A549 (cell line): ENCODE results near the gene CLEC2B. TPM values are rescaled to one million over a fixed set of nuclear protein-coding genes. Genes with fewer than 3 reads are reported as not detected.

ENCODE experiments used
- ATAC-seq, 2 experiments: fragments of 200-7000 bp in 1 of 2; fragments of >200 bp in 1 of 2; cut with Nextera tagmentation in 1 of 2; cut with Tn5 transposase in 1 of 2; 3 replicates each; pipeline versions ENCODE4 v1.8.0 to v1.9.1; 2018 to 2020; ENCODE audit warnings: mild to moderate bottlenecking in 1 of 2, moderate library complexity in 1 of 2
- CTCF ChIA-PET: fragments of 300-600 bp; sonication (Branson Sonifier 250); formaldehyde crosslinking; extraction: SDS; loops from one replicate; lab custom pipeline; 2021; ENCODE audit warnings: antibody characterized with exemption, inconsistent platforms; lab: Yijun Ruan, JAX
- POLR2A ChIA-PET: fragments of 350-600 bp; formaldehyde crosslinking; extraction: SDS; loops from one replicate; lab custom pipeline; 2021; ENCODE audit warnings: antibody characterized with exemption, inconsistent platforms; lab: Yijun Ruan, JAX
- DNase-seq, 2 experiments: peaks; one replicate each; pipeline versions ENCODE4 v3.0.0 to v3.0.0-alpha.2; 2011 to 2016; ENCODE audit warnings: low read depth in 1 of 2, low spot score in 1 of 2
- FAIRE-seq: peaks from 2 replicates; lab custom pipeline; 2011; peaks lifted over from hg19 to GRCh38; lab: Jason Lieb, UNC
- H3K27ac ChIP-seq, 2 experiments: fragments of >200 bp; sonication (Bioruptor Twin); formaldehyde crosslinking; 3 replicates each; pipeline ENCODE4 v1.5.1; 2016 to 2017
- H3K4me1 ChIP-seq: fragments of >200 bp; sonication (Bioruptor Twin); formaldehyde crosslinking; 3 replicates; pipeline ENCODE4 v1.6.1; 2016
- H3K4me2 ChIP-seq: fragments of >200 bp; sonication (Bioruptor Twin); formaldehyde crosslinking; 3 replicates; pipeline ENCODE4 v1.6.1; 2016
- H3K4me3 ChIP-seq: fragments of >200 bp; sonication (Bioruptor Twin); formaldehyde crosslinking; 3 replicates; pipeline ENCODE4 v1.5.1; 2016
- H3K9me3 ChIP-seq: fragments of >200 bp; sonication (Bioruptor Twin); formaldehyde crosslinking; 3 replicates; pipeline ENCODE4 v1.6.1; 2016
- CBX8 ChIP-seq: fragments of 200-600 bp; sonication (generic); IDR thresholded peaks from 2 replicates; pipeline ENCODE4 v1.6.1; 2016
- CHD4 ChIP-seq: fragments of 200-600 bp; sonication (generic); IDR thresholded peaks from 2 replicates; pipeline ENCODE4 v1.6.1; 2016; ENCODE audit warnings: antibody characterized with exemption, mild to moderate bottlenecking, borderline replicate concordance
- EP300 ChIP-seq, 2 experiments: fragments of >200 bp; sonication (Bioruptor Twin); formaldehyde crosslinking; IDR thresholded peaks; 2 replicates in 1 of 2; 3 replicates in 1 of 2; pipeline ENCODE4 v1.6.1; 2016 to 2017
- HMGXB4 ChIP-seq: fragments of 250-450 bp; sonication (Bioruptor Pico); IDR thresholded peaks from 2 replicates; pipeline ENCODE4 v1.5.0; 2021; ENCODE audit warnings: mild to moderate bottlenecking, moderate library complexity, borderline replicate concordance
- HOXA7 ChIP-seq: fragments of 250-450 bp; sonication (Bioruptor Pico); IDR thresholded peaks from 2 replicates; pipeline ENCODE4 v1.5.0; 2020; ENCODE audit warnings: mild to moderate bottlenecking, moderate library complexity
- HOXB5 ChIP-seq: fragments of 250-450 bp; sonication (Bioruptor Pico); IDR thresholded peaks from 2 replicates; pipeline ENCODE4 v1.5.0; 2020; ENCODE audit warnings: mild to moderate bottlenecking, moderate library complexity
- KDM1A ChIP-seq: fragments of 200-600 bp; sonication (generic); IDR thresholded peaks from 2 replicates; pipeline ENCODE4 v1.6.1; 2016; ENCODE audit warnings: low read depth, mild to moderate bottlenecking
- MYC ChIP-seq: IDR thresholded peaks from 2 replicates; pipeline ENCODE4 v1.6.1; 2012; ENCODE audit warnings: mild to moderate bottlenecking, inconsistent platforms, low read length, improper control_type of control experiment, borderline replicate concordance
- NFE2L2 ChIP-seq: fragments of 150-350 bp; conservative IDR thresholded peaks from 2 replicates; pipeline ENCODE4 v1.6.1; 2014; ENCODE audit warnings: low read length
- NPAS2 ChIP-seq: fragments of 250-450 bp; sonication (Bioruptor Pico); IDR thresholded peaks from 2 replicates; pipeline ENCODE4 v1.8.0; 2022; ENCODE audit warnings: mild to moderate bottlenecking, moderate library complexity, borderline replicate concordance
- RAD21 ChIP-seq, 2 experiments: fragments of >200 bp in 1 of 2; sonication (Bioruptor Twin) in 1 of 2; formaldehyde crosslinking in 1 of 2; IDR thresholded peaks in 1 of 2; conservative IDR thresholded peaks in 1 of 2; 2 replicates in 1 of 2; 3 replicates in 1 of 2; pipeline ENCODE4 v1.6.1; 2012 to 2018; ENCODE audit warnings: inconsistent platforms in 1 of 2
- RFX5 ChIP-seq: fragments of 450-650 bp; IDR thresholded peaks from 2 replicates; pipeline ENCODE4 v1.7.1; 2014; ENCODE audit warnings: antibody characterized with exemption, mild to moderate bottlenecking, moderate library complexity
- RNF2 ChIP-seq: fragments of 200-600 bp; sonication (generic); IDR thresholded peaks from 2 replicates; pipeline ENCODE4 v1.6.1; 2016; ENCODE audit warnings: low read depth, mild to moderate bottlenecking, antibody characterized with exemption, moderate library complexity, borderline replicate concordance
- TP53 ChIP-seq: fragments of 250-450 bp; sonication (Bioruptor Pico); IDR thresholded peaks from 2 replicates; pipeline ENCODE4 v1.5.0; 2021; ENCODE audit warnings: mild to moderate bottlenecking, moderate library complexity
- ZNF302 ChIP-seq: fragments of 250-450 bp; sonication (Bioruptor Pico); IDR thresholded peaks from 2 replicates; pipeline ENCODE4 v1.9.0; 2021; ENCODE audit warnings: inconsistent platforms, mild to moderate bottlenecking, moderate library complexity
- WGBS: methylation state at CpG from one replicate; pipeline ENCODE4 v1.1.6; 2017; ENCODE audit errors: missing lambda C conversion rate; 5-methylcytosine and 5-hydroxymethylcytosine counted together
- polyA plus RNA-seq, 4 experiments: library from polyadenylated mRNA; depleted of rRNA in 3 of 4; stranded (reverse); fragments of >200 nt; fragmentation: RNase III in 1 of 4; extraction: RNeasy Plus Mini Kit Qiagen cat#74134 plus additional on column Dnase treatment in 1 of 4; gene quantifications; 2 replicates in 3 of 4; 3 replicates in 1 of 4; pipeline ENCODE4 v1.2.3, GENCODE V29; 2011 to 2017

The CLEC2B gene
- polyA plus RNA-seq, 2 of the 4 experiments (the other 2 are of a cell fraction), result 0.30 to 2.1 TPM

GRCh38 chr12:9808504-9808903, 60.6 kb downstream of the CLEC2B start (continued):
- TF ChIP-seq RFX5 (no peak), CHD4 (no peak), HOXA7 (no peak), KDM1A (no peak), RAD21 (conservative IDR thresholded peaks at IDR 0.05 in 1 of 2, IDR thresholded peaks at IDR 0.05 in 1 of 2) (no peak)

- DNase-seq, result no peak
- H3K9me3 ChIP-seq, result no peaks in the 10 kb centered on the region
- POLR2A ChIA-PET, result no interaction called here
- H3K4me3 ChIP-seq, result no peak overlapping the region
- no peak for FAIRE-seq
- 51% methylated on average over 4 of the region's 4 CpGs for WGBS
- CTCF ChIA-PET, result interaction anchor here (1.2 kb wide), 1 partner anchor 8 kb away, joined by 3 read pairs; no protein-coding TSS in a partner anchor
- no peak overlapping the region for H3K27ac ChIP-seq
- no peak for TF ChIP-seq ZNF302 (CRISPR knock-in tag)
- TF ChIP-seq HOXB5, result no peak
- no peak for TF ChIP-seq EP300 (IDR thresholded peaks at IDR 0.05)
- no peak for TF ChIP-seq NPAS2 (CRISPR knock-in tag)
- TF ChIP-seq MYC, result no peak
- TF ChIP-seq TP53 (CRISPR knock-in tag), result no peak
- TF ChIP-seq RFX5, result no peak
- TF ChIP-seq, all 56 proteins: peak for 0
- no peak overlapping the region for H3K4me2 ChIP-seq
- H3K4me1 ChIP-seq, result no peaks in the 10 kb centered on the region
- ATAC-seq, result no peak
Observed at GRCh38 chr12:9806714-9807113, 62.4 kb downstream of the CLEC2B start.

- no peak overlapping the region for H3K4me2 ChIP-seq
- FAIRE-seq, result no peak
- no peak for TF ChIP-seq NFE2L2
- TF ChIP-seq CBX8, result peak; percentile 39; the same call in 1 of the 2 replicates
- TF ChIP-seq RNF2, result peak; percentile 94; the same call in 1 of the 2 replicates
- TF ChIP-seq HMGXB4 (CRISPR knock-in tag), result no peak
- DNase-seq, result no peak
- no peaks in the 10 kb centered on the region for H3K4me1 ChIP-seq
- H3K9me3 ChIP-seq, result no peaks in the 10 kb centered on the region
- H3K4me3 ChIP-seq, result no peak overlapping the region
- ChIA-PET CTCF (interaction anchor here (1.2 kb wide), 1 partner anchor 9 kb away, joined by 3 read pairs; no protein-coding TSS in a partner anchor), POLR2A (no interaction called here)
- ATAC-seq, result no peak
- no peak overlapping the region for H3K27ac ChIP-seq
- WGBS, result 22% methylated on average over 2 of the region's 2 CpGs
Observed at GRCh38 chr12:9805883-9806282, 63.3 kb downstream of the CLEC2B start.

Other genes with a start within 250 kb of the CLEC2B start
- 3.3 and 4.0 TPM in 2 replicates for gene CLEC2D, start 199.6 kb downstream of the CLEC2B start, polyA plus RNA-seq (2011; rRNA removed)
- 1.1 to 1.4 TPM (median 1.3 TPM) in 3 replicates for gene CLEC2D, start 199.6 kb downstream of the CLEC2B start, polyA plus RNA-seq (2017; fragmentation: RNase III; extraction: RNeasy Plus Mini Kit Qiagen cat#74134 plus additional on column Dnase treatment)
- not detected in 2 replicates for gene CLECL1, start 136.3 kb downstream of the CLEC2B start, polyA plus RNA-seq (2011; rRNA removed)
- not detected in 3 replicates for gene CLECL1, start 136.3 kb downstream of the CLEC2B start, polyA plus RNA-seq (2017; fragmentation: RNase III; extraction: RNeasy Plus Mini Kit Qiagen cat#74134 plus additional on column Dnase treatment)
- not detected in 2 replicates for gene CD69, start 108.5 kb downstream of the CLEC2B start, polyA plus RNA-seq (2011; rRNA removed)
- gene CD69, start 108.5 kb downstream of the CLEC2B start, polyA plus RNA-seq (2017; fragmentation: RNase III; extraction: RNeasy Plus Mini Kit Qiagen cat#74134 plus additional on column Dnase treatment), result not detected in 3 replicates
- gene KLRF1, start 41.9 kb downstream of the CLEC2B start, polyA plus RNA-seq (2011; rRNA removed), result not detected in 2 replicates
- gene KLRF1, start 41.9 kb downstream of the CLEC2B start, polyA plus RNA-seq (2017; fragmentation: RNase III; extraction: RNeasy Plus Mini Kit Qiagen cat#74134 plus additional on column Dnase treatment), result not detected in 3 replicates
- gene KLRF2, start 12.1 kb upstream of the CLEC2B start, polyA plus RNA-seq (2011; rRNA removed), result not detected in 2 replicates
- not detected in 3 replicates for gene KLRF2, start 12.1 kb upstream of the CLEC2B start, polyA plus RNA-seq (2017; fragmentation: RNase III; extraction: RNeasy Plus Mini Kit Qiagen cat#74134 plus additional on column Dnase treatment)
- not detected in 2 replicates for gene CLEC2A, start 63.0 kb upstream of the CLEC2B start, polyA plus RNA-seq (2011; rRNA removed)
- gene CLEC2A, start 63.0 kb upstream of the CLEC2B start, polyA plus RNA-seq (2017; fragmentation: RNase III; extraction: RNeasy Plus Mini Kit Qiagen cat#74134 plus additional on column Dnase treatment), result not detected in 3 replicates
- not detected in 2 replicates for gene CLEC12A, start 102.1 kb upstream of the CLEC2B start, polyA plus RNA-seq (2011; rRNA removed)
- gene CLEC12A, start 102.1 kb upstream of the CLEC2B start, polyA plus RNA-seq (2017; fragmentation: RNase III; extraction: RNeasy Plus Mini Kit Qiagen cat#74134 plus additional on column Dnase treatment), result not detected in 3 replicates
- gene CLEC1B, start 129.8 kb upstream of the CLEC2B start, polyA plus RNA-seq (2011; rRNA removed), result not detected in 2 replicates
- not detected in 3 replicates for gene CLEC1B, start 129.8 kb upstream of the CLEC2B start, polyA plus RNA-seq (2017; fragmentation: RNase III; extraction: RNeasy Plus Mini Kit Qiagen cat#74134 plus additional on column Dnase treatment)
- not detected in 2 replicates for gene CLEC12B, start 141.3 kb upstream of the CLEC2B start, polyA plus RNA-seq (2011; rRNA removed)
- not detected in 3 replicates for gene CLEC12B, start 141.3 kb upstream of the CLEC2B start, polyA plus RNA-seq (2017; fragmentation: RNase III; extraction: RNeasy Plus Mini Kit Qiagen cat#74134 plus additional on column Dnase treatment)
- not detected in 2 replicates for gene CLEC9A, start 161.3 kb upstream of the CLEC2B start, polyA plus RNA-seq (2011; rRNA removed)
- gene CLEC9A, start 161.3 kb upstream of the CLEC2B start, polyA plus RNA-seq (2017; fragmentation: RNase III; extraction: RNeasy Plus Mini Kit Qiagen cat#74134 plus additional on column Dnase treatment), result not detected in 3 replicates
- 0.06 TPM in 1 of 2 replicates, not detected in the other for gene CLEC1A, start 229.6 kb upstream of the CLEC2B start, polyA plus RNA-seq (2011; rRNA removed)
- not detected in 3 replicates for gene CLEC1A, start 229.6 kb upstream of the CLEC2B start, polyA plus RNA-seq (2017; fragmentation: RNase III; extraction: RNeasy Plus Mini Kit Qiagen cat#74134 plus additional on column Dnase treatment)